Dermis microvascular lymphatic vessel endothelial cell (primary cell): ENCODE data around the gene STX8. TPM values are rescaled to one million over a fixed set of nuclear protein-coding genes. Genes with fewer than 3 reads are reported as not detected.

Experiments
- DNase-seq, 2 donors: peaks; one replicate each; pipeline versions ENCODE4 v3.0.0 to v3.0.0-alpha.2; 2010; ENCODE audit warnings: low read depth in 2 of 2
- total RNA-seq: library from RNA; depleted of rRNA; stranded (reverse); fragments of >200 nt; gene quantifications from 2 replicates; pipeline ENCODE4 v1.2.1, GENCODE V29; 2014

STX8 gene
- total RNA-seq, 1 donor from 2014 or later = 49.3 TPM

GRCh38 chr17:9242497-9242881, 333.1 kb downstream of the STX8 start:
- no peak for DNase-seq

- no peak for DNase-seq
Observed at GRCh38 chr17:9241774-9242496, 333.7 kb downstream of the STX8 start.

- no peak for DNase-seq
Observed at GRCh38 chr17:9241371-9241712, 334.3 kb downstream of the STX8 start.

GRCh38 chr17:9240659-9241370, 334.8 kb downstream of the STX8 start:
- peak; percentile 47 to 72 for DNase-seq

GRCh38 chr17:9239793-9240658, 335.6 kb downstream of the STX8 start:
- peak in 1 of 2 donors; percentile 66 for DNase-seq

- DNase-seq = peak in 1 of 2 donors; percentile 37
Observed at GRCh38 chr17:9239246-9239792, 336.3 kb downstream of the STX8 start.

GRCh38 chr17:9238340-9239245, 337.0 kb downstream of the STX8 start:
- no peak for DNase-seq

- DNase-seq = no peak
Observed at GRCh38 chr17:9237661-9238301, 337.8 kb downstream of the STX8 start.

GRCh38 chr17:9237053-9237410, 338.6 kb downstream of the STX8 start:
- no peak for DNase-seq

GRCh38 chr17:9236286-9237052, 339.2 kb downstream of the STX8 start:
- DNase-seq = peak in 1 of 2 donors; percentile 72

- DNase-seq = no peak
Observed at GRCh38 chr17:9235346-9235745, 340.3 kb downstream of the STX8 start.

GRCh38 chr17:9234389-9234945, 341.2 kb downstream of the STX8 start:
- no peak for DNase-seq

- DNase-seq = no peak
Observed at GRCh38 chr17:9233761-9234160, 341.9 kb downstream of the STX8 start.

- DNase-seq = no peak
Observed at GRCh38 chr17:9233271-9233599, 342.4 kb downstream of the STX8 start.

- DNase-seq = no peak
Observed at GRCh38 chr17:9232591-9233270, 342.9 kb downstream of the STX8 start.

- no peak for DNase-seq
Observed at GRCh38 chr17:9232155-9232475, 343.5 kb downstream of the STX8 start.

- DNase-seq = no peak
Observed at GRCh38 chr17:9231449-9232154, 344.0 kb downstream of the STX8 start.

GRCh38 chr17:9230861-9231260, 344.8 kb downstream of the STX8 start:
- DNase-seq = no peak
